ENCODE measurements around the gene ADCY1. TPM values are rescaled to one million over a fixed set of nuclear protein-coding genes. Genes with fewer than 3 reads are reported as not detected.

ADCY1 gene
- total and polyA plus RNA-seq, 2 donors: 0.27 to 0.38 TPM

DNA sequence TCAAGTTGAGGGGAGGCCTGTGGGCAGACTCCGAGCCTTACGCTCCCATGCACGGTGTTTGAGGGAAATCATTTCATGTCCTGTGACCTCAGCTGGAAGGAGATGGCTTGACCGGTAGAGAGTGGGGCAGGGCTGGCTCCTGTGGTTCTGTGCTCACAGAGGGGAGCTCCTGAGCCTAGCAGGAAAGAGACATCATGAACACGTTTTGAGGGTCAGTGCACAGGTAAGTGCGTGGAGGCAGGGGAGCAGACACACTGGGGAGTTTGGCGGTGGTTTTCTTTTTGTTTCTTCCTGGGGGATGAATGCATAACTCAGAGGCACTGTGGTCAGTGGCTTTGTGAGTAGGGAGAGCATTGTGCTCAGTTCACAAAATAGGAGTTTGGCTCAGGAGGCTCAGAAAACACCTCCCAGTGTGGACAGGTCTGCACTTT is 22.5 kb downstream of the ADCY1 start:
- Histone ChIP-seq H3K36me3 (ENCODE audit: control insufficient read depth in 2 of 2, insufficient read depth in 2 of 2, low read length in 1 of 2) (no peaks in the 10 kb centered on the region), H3K4me1 (ENCODE audit: control insufficient read depth in 2 of 2, insufficient read depth in 2 of 2, low read length in 2 of 2) (no peaks in the 10 kb centered on the region), H3K27me3 (ENCODE audit: control insufficient read depth in 2 of 2, insufficient read depth in 1 of 2, low read length in 1 of 2) (no peaks in the 10 kb centered on the region), H3K27ac (ENCODE audit: low read depth in 1 of 2, low read length in 1 of 2) (no peak overlapping the region), H3K4me3 (ENCODE audit: low read length in 2 of 2) (no peak overlapping the region), H3K9me3 (ENCODE audit: control insufficient read depth in 2 of 2, insufficient read depth in 1 of 2, low read length in 1 of 2) (no peaks in the 10 kb centered on the region)
- DNase-seq (ENCODE audit: low read depth in 6 of 9, low spot score in 9 of 9): no peak
- WGBS: 95% methylated on average over 7 of the region's 7 CpGs

DNA sequence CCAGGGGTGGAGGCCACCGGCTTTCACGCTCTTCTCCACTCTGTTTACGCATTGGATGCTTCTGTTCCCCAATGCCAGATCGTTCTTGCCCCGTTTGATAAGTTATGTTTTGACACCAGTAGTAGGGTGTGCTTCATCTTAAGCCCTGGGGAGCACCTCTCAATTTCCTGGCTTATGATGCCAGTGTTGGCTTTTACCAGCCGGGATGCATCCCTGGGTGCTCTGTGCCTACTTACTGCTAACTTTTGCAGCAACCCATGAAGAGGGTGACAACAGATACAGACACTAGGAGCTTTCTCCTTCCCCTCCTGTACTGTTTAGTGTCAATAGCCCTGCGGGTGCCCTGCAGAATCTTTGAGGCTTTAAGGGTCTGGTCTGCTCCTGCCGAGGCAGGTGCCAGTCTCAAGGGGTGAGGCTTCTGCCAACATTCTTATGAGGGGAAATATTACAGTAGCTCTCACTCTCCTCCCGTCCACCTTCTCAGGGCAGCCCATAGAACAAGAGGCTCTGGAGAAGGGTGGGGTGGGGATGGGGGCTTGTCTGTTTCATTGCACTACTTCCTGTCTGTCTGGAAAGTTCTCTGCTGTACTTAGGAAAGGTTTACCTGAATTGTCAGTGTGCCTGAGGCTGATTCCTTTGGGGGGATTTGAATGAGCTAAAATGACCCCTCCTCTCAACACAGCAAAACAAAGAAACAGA is 23.3 kb downstream of the ADCY1 start:
- WGBS: 93% methylated on average over 9 of the region's 9 CpGs
- H3K4me1 ChIP-seq (ENCODE audit: control insufficient read depth in 2 of 2, insufficient read depth in 2 of 2, low read length in 2 of 2): no peaks in the 10 kb centered on the region
- H3K9me3 ChIP-seq (ENCODE audit: control insufficient read depth in 2 of 2, insufficient read depth in 1 of 2, low read length in 1 of 2): no peaks in the 10 kb centered on the region
- H3K27ac ChIP-seq (ENCODE audit: low read depth in 1 of 2, low read length in 1 of 2): no peak overlapping the region
- no peaks in the 10 kb centered on the region for H3K36me3 ChIP-seq (ENCODE audit: control insufficient read depth in 2 of 2, insufficient read depth in 2 of 2, low read length in 1 of 2)
- no peaks in the 10 kb centered on the region for H3K27me3 ChIP-seq (ENCODE audit: control insufficient read depth in 2 of 2, insufficient read depth in 1 of 2, low read length in 1 of 2)
- DNase-seq (ENCODE audit: low read depth in 6 of 9, low spot score in 9 of 9): no peak
- no peak overlapping the region for H3K4me3 ChIP-seq (ENCODE audit: low read length in 2 of 2)

DNA sequence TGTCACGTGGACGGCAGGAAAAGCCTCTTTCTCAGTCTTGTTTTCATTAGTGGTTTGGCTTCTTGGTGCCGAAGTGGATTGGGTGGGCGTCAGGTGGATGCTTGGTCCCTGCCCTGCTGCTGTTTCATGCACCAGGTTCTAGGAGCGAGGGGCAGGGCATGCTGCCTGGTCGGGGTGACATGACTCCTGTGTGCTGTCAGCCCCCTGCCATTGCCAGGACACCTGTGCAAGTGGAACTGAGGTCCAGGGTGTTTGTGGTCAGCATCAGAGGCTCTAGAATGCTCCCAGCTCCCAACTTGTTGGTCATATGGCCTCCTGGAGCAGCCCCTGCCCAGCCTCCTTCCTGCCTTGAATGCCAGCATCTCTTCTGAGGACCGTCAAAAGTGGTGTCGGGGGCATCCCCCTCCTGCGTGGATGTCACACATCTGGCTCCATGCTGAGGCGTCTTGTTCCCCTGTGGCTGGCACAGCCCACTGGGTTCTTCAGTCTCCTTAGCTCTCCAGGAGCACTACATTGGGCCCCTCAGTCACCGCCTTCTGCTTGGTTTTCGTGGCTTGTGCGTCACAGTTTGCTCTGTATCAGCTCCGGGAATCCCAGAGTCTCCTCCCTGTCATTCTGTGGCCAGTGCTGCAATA is 24.8 kb downstream of the ADCY1 start:
- H3K4me3 ChIP-seq (ENCODE audit: low read length in 2 of 2): no peak overlapping the region
- no peaks in the 10 kb centered on the region for H3K36me3 ChIP-seq (ENCODE audit: control insufficient read depth in 2 of 2, insufficient read depth in 2 of 2, low read length in 1 of 2)
- DNase-seq (ENCODE audit: low read depth in 6 of 9, low spot score in 9 of 9): no peak
- H3K9me3 ChIP-seq (ENCODE audit: control insufficient read depth in 2 of 2, insufficient read depth in 1 of 2, low read length in 1 of 2): no peaks in the 10 kb centered on the region
- H3K4me1 ChIP-seq (ENCODE audit: control insufficient read depth in 2 of 2, insufficient read depth in 2 of 2, low read length in 2 of 2): no peaks in the 10 kb centered on the region
- WGBS: 91% methylated on average over 14 of the region's 14 CpGs
- no peak overlapping the region for H3K27ac ChIP-seq (ENCODE audit: low read depth in 1 of 2, low read length in 1 of 2)
- H3K27me3 ChIP-seq (ENCODE audit: control insufficient read depth in 2 of 2, insufficient read depth in 1 of 2, low read length in 1 of 2): no peaks in the 10 kb centered on the region

DNA sequence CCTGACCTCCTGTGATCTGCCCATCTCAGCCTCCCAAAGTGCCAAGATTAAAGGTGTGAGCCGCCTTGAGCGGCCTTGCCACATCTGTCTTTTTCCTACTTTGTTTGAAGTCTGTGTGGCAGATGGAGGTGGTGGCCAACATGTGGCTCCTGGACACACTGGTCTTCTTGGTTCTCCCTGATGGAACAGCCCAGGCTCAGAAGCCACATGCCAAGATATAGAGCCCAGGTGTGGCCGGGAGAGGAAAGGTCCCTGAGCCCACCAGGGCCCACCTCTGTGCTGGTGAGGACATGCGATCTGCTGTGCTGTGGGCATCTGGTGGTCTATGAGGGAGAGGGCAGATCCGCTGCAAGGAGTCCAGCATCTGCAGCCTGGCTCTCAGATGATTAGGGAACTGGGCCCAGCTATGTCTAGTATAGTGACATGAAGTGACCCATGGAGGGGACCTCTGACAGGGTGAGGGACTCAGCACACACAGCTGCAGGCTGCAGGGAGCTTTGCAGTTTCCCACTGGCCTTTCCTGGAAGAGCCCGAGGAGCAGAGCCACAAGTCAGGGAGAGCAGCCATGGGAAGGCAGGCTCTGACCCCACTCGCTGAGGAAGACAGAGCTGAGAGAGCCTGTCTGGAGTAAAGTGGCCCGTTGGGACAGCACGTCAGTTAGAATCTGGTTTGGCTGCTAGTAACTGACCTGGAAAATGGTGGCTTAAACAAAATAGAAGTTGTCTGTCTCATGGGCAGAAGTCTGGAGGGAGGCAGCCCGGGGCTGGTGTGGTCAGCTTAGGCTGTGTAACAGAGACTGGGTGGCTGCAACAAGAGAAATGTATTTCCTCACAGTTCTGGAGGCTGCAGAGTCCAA is 25.9 kb downstream of the ADCY1 start:
- Histone ChIP-seq H3K4me1 (ENCODE audit: control insufficient read depth in 2 of 2, insufficient read depth in 2 of 2, low read length in 2 of 2) (no peaks in the 10 kb centered on the region), H3K27ac (ENCODE audit: low read depth in 1 of 2, low read length in 1 of 2) (no peak overlapping the region), H3K9me3 (ENCODE audit: control insufficient read depth in 2 of 2, insufficient read depth in 1 of 2, low read length in 1 of 2) (no peaks in the 10 kb centered on the region), H3K4me3 (ENCODE audit: low read length in 2 of 2) (no peak overlapping the region), H3K36me3 (ENCODE audit: control insufficient read depth in 2 of 2, insufficient read depth in 2 of 2, low read length in 1 of 2) (no peaks in the 10 kb centered on the region), H3K27me3 (ENCODE audit: control insufficient read depth in 2 of 2, insufficient read depth in 1 of 2, low read length in 1 of 2) (no peaks in the 10 kb centered on the region)
- 93% methylated on average over 10 of the region's 10 CpGs for WGBS
- no peak for DNase-seq (ENCODE audit: low read depth in 6 of 9, low spot score in 9 of 9)

DNA sequence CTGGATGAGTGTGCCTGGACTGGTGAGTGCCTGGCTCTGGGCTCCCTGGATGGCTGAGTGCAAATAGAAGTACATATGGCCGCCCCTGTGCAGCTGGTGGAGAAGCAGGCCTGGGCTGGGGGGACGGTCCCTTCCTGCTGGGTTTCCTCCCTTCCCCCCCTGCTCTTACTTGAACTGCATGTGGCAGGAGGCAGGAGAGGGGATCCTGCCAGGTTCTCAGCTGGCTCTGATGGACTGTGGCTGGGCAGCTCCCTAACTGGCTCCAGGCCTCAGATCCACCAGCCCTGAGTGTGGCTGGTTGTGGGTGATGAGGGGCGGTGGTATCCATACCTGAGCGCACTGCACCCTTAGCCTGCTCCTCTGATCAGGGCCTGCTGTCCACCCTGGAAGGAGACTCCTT is 26.9 kb downstream of the ADCY1 start:
- 88% methylated on average over 4 of the region's 4 CpGs for WGBS
- DNase-seq (ENCODE audit: low read depth in 6 of 9, low spot score in 9 of 9): no peak

DNA sequence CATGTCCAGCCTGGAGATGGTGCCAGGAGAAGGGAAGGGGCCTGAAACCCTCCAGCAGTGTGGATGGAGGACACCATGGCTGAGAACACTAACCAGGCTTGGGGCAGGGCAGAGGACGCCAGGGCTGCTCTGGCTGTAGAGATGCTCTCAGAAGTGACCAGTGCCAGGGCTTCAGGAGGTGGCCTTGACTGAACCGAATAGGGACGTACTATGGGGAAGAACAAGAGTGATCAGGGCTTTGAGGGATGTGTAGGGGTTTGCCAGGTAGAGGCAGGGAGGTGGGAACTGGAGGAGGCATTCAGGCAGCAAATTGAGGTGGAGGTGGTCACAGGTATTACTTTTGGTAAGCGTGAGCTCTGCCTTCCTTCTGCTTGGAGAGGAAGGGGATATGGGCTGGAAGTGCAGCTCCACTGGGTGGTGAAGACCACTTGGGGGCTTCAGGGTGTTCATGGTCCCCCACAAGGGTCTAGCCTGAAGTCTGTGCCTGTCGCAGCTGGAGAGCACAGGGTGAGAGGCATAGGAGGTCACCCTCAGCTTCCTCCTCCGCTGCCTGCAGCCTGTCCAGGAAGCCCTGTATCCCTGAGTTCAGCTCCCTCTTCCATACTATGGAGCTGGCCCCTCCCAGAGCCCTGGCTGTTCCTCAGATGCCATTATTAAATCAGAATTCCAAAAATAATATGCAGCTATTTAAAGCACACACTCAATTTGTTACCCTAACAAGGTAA is 27.8 kb downstream of the ADCY1 start:
- Histone ChIP-seq H3K4me1 (ENCODE audit: control insufficient read depth in 2 of 2, insufficient read depth in 2 of 2, low read length in 2 of 2) (no peaks in the 10 kb centered on the region), H3K4me3 (ENCODE audit: low read length in 2 of 2) (no peak overlapping the region), H3K27ac (ENCODE audit: low read depth in 1 of 2, low read length in 1 of 2) (no peak overlapping the region), H3K9me3 (ENCODE audit: control insufficient read depth in 2 of 2, insufficient read depth in 1 of 2, low read length in 1 of 2) (no peaks in the 10 kb centered on the region), H3K27me3 (ENCODE audit: control insufficient read depth in 2 of 2, insufficient read depth in 1 of 2, low read length in 1 of 2) (no peaks in the 10 kb centered on the region), H3K36me3 (ENCODE audit: control insufficient read depth in 2 of 2, insufficient read depth in 2 of 2, low read length in 1 of 2) (no peaks in the 10 kb centered on the region)
- DNase-seq (ENCODE audit: low read depth in 6 of 9, low spot score in 9 of 9): no peak
- WGBS: 94% methylated on average over 6 of the region's 6 CpGs

More for the DNA sequence above, 26.9 kb downstream of the ADCY1 start:
- Histone ChIP-seq H3K36me3 (ENCODE audit: control insufficient read depth in 2 of 2, insufficient read depth in 2 of 2, low read length in 1 of 2) (no peaks in the 10 kb centered on the region), H3K9me3 (ENCODE audit: control insufficient read depth in 2 of 2, insufficient read depth in 1 of 2, low read length in 1 of 2) (no peaks in the 10 kb centered on the region), H3K27ac (ENCODE audit: low read depth in 1 of 2, low read length in 1 of 2) (no peak overlapping the region), H3K4me3 (ENCODE audit: low read length in 2 of 2) (no peak overlapping the region), H3K27me3 (ENCODE audit: control insufficient read depth in 2 of 2, insufficient read depth in 1 of 2, low read length in 1 of 2) (no peaks in the 10 kb centered on the region), H3K4me1 (ENCODE audit: control insufficient read depth in 2 of 2, insufficient read depth in 2 of 2, low read length in 2 of 2) (no peaks in the 10 kb centered on the region)

DNA sequence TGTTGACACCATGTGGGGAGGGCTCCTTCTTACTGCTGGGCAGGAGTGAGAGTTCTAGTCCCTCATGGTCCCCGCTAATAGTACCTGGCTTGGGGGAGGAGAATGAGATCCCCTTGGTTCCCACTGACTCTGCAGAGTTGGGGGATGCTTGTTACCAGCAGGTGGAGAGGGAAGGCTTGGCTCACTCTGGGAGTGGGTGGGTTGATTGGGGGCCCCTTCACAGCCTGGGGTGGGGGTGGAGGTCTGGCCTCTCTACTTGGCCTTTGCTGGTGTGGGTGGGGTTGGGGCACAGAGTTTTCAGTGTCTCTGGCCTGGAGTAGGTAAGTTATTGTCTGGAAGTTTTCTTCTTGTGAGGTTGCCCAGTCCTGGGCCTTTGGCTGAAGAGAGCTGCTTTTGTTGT is 31.9 kb downstream of the ADCY1 start:
- WGBS: 97% methylated on average over 1 of the region's 1 CpG
- H3K27me3 ChIP-seq (ENCODE audit: control insufficient read depth in 2 of 2, insufficient read depth in 1 of 2, low read length in 1 of 2): no peaks in the 10 kb centered on the region
- no peak overlapping the region for H3K4me3 ChIP-seq (ENCODE audit: low read length in 2 of 2)
- no peaks in the 10 kb centered on the region for H3K4me1 ChIP-seq (ENCODE audit: control insufficient read depth in 2 of 2, insufficient read depth in 2 of 2, low read length in 2 of 2)
- no peak overlapping the region for H3K27ac ChIP-seq (ENCODE audit: low read depth in 1 of 2, low read length in 1 of 2)
- no peaks in the 10 kb centered on the region for H3K36me3 ChIP-seq (ENCODE audit: control insufficient read depth in 2 of 2, insufficient read depth in 2 of 2, low read length in 1 of 2)
- H3K9me3 ChIP-seq (ENCODE audit: control insufficient read depth in 2 of 2, insufficient read depth in 1 of 2, low read length in 1 of 2): peaks cover 0 to 18% of the 10 kb centered on the region in 2 donors
- DNase-seq (ENCODE audit: low read depth in 6 of 9, low spot score in 9 of 9): no peak

DNA sequence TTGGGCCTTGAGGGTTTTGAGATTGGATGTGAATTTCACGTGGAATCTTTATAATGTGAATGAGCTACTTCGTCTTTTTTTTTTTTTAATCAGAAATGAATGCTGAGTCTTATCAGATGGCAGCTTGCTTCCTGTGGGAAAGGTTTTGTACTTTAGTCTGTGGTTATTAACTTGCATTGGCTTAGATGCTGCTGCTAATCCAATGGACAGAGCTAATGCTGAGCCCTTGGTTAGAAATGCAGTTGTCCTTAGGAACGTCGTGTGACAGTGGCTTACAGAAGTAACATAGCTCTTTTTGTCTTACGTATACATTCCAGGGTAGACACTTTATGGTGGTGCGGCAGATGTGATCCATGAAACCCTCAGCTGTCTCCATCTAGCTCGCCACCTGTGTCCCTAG is 32.8 kb downstream of the ADCY1 start:
- Histone ChIP-seq H3K4me1 (ENCODE audit: control insufficient read depth in 2 of 2, insufficient read depth in 2 of 2, low read length in 2 of 2) (no peaks in the 10 kb centered on the region), H3K9me3 (ENCODE audit: control insufficient read depth in 2 of 2, insufficient read depth in 1 of 2, low read length in 1 of 2) (peaks cover 0 to 18% of the 10 kb centered on the region in 2 donors), H3K27me3 (ENCODE audit: control insufficient read depth in 2 of 2, insufficient read depth in 1 of 2, low read length in 1 of 2) (no peaks in the 10 kb centered on the region), H3K27ac (ENCODE audit: low read depth in 1 of 2, low read length in 1 of 2) (no peak overlapping the region), H3K36me3 (ENCODE audit: control insufficient read depth in 2 of 2, insufficient read depth in 2 of 2, low read length in 1 of 2) (no peaks in the 10 kb centered on the region), H3K4me3 (ENCODE audit: low read length in 2 of 2) (no peak overlapping the region)
- 26% methylated on average over 7 of the region's 7 CpGs for WGBS
- no peak for DNase-seq (ENCODE audit: low read depth in 6 of 9, low spot score in 9 of 9)
